Measurements from ENCODE around the gene PLXDC2. TPM values are rescaled to one million over a fixed set of nuclear protein-coding genes. Genes with fewer than 3 reads are reported as not detected.

The PLXDC2 gene
- total RNA-seq, 1 experiment from 2014 or later: 0.21 TPM

DNA sequence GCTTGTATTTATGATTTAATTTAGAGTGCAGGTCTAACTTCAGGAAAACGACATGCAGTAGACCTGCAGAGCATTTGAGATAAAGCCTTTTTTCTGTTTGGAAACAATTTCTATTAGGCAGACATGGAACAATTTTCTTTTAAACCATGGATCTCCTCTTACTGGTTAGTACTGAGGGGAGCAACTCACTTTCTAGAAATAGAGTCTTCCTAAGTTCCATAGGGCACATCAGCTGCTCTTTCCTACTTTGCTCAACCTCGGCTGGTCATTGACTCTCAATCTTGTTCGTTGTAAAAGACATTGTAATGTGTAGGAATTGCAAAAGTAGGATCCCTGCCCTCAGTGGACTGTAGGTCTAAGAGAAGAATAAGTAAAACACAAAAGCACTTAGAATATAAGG is 58.0 kb downstream of the PLXDC2 start:
- DNase-seq (ENCODE audit: low read depth, low spot score) (no peak), ATAC-seq (no peak)
- CTCF ChIA-PET: no interaction called here
- POLR2A ChIA-PET: no interaction called here
- no peaks in the 10 kb centered on the region for H3K9me3 ChIP-seq (ENCODE audit: control insufficient read depth, insufficient read depth, low read depth, low read length)
- no peaks in the 10 kb centered on the region for H3K4me1 ChIP-seq (ENCODE audit: control insufficient read depth, insufficient read depth, low read length)
- intact Hi-C loops (cut with micrococcal nuclease; ENCODE audit: unreplicated experiment): no loop called here
- in situ Hi-C loops (cut with HindIII; ENCODE audit: low pct_unique_long_range_greater_than_20kb, low sequenced_read_pairs): no loop called here
- H3K27me3 ChIP-seq (ENCODE audit: control insufficient read depth, insufficient read depth, low read length): no peaks in the 10 kb centered on the region
- no peak overlapping the region for H3K4me3 ChIP-seq (ENCODE audit: low read depth in 2 of 2, low read length in 2 of 2)
- BruUV-seq (replicated peaks): no TSS peak
- H3K36me3 ChIP-seq (ENCODE audit: control insufficient read depth, insufficient read depth, low read length): no peaks in the 10 kb centered on the region
- H3K27ac ChIP-seq (ENCODE audit: low read length): no peak overlapping the region
- no peak for TF ChIP-seq SIN3A (IDR thresholded peaks at IDR 0.05; ENCODE audit: borderline replicate concordance, insufficient read depth, low read depth, low read length)
- TF ChIP-seq POLR2AphosphoS5 (IDR thresholded peaks at IDR 0.05; ENCODE audit: low read depth, low read length): no peak
- TF ChIP-seq TCF7L2 (IDR thresholded peaks at IDR 0.05; ENCODE audit: low read depth, low read length): no peak
- TF ChIP-seq, protein P1, sequence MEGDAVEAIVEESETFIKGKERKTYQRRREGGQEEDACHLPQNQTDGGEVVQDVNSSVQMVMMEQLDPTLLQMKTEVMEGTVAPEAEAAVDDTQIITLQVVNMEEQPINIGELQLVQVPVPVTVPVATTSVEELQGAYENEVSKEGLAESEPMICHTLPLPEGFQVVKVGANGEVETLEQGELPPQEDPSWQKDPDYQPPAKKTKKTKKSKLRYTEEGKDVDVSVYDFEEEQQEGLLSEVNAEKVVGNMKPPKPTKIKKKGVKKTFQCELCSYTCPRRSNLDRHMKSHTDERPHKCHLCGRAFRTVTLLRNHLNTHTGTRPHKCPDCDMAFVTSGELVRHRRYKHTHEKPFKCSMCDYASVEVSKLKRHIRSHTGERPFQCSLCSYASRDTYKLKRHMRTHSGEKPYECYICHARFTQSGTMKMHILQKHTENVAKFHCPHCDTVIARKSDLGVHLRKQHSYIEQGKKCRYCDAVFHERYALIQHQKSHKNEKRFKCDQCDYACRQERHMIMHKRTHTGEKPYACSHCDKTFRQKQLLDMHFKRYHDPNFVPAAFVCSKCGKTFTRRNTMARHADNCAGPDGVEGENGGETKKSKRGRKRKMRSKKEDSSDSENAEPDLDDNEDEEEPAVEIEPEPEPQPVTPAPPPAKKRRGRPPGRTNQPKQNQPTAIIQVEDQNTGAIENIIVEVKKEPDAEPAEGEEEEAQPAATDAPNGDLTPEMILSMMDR (IDR thresholded peaks at IDR 0.05): no peak
- TF ChIP-seq, protein P2, sequence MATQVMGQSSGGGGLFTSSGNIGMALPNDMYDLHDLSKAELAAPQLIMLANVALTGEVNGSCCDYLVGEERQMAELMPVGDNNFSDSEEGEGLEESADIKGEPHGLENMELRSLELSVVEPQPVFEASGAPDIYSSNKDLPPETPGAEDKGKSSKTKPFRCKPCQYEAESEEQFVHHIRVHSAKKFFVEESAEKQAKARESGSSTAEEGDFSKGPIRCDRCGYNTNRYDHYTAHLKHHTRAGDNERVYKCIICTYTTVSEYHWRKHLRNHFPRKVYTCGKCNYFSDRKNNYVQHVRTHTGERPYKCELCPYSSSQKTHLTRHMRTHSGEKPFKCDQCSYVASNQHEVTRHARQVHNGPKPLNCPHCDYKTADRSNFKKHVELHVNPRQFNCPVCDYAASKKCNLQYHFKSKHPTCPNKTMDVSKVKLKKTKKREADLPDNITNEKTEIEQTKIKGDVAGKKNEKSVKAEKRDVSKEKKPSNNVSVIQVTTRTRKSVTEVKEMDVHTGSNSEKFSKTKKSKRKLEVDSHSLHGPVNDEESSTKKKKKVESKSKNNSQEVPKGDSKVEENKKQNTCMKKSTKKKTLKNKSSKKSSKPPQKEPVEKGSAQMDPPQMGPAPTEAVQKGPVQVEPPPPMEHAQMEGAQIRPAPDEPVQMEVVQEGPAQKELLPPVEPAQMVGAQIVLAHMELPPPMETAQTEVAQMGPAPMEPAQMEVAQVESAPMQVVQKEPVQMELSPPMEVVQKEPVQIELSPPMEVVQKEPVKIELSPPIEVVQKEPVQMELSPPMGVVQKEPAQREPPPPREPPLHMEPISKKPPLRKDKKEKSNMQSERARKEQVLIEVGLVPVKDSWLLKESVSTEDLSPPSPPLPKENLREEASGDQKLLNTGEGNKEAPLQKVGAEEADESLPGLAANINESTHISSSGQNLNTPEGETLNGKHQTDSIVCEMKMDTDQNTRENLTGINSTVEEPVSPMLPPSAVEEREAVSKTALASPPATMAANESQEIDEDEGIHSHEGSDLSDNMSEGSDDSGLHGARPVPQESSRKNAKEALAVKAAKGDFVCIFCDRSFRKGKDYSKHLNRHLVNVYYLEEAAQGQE (IDR thresholded peaks at IDR 0.05; ENCODE audit: insufficient read depth in 1 of 2, low read depth in 2 of 2, low read length in 1 of 2): no peak

DNA sequence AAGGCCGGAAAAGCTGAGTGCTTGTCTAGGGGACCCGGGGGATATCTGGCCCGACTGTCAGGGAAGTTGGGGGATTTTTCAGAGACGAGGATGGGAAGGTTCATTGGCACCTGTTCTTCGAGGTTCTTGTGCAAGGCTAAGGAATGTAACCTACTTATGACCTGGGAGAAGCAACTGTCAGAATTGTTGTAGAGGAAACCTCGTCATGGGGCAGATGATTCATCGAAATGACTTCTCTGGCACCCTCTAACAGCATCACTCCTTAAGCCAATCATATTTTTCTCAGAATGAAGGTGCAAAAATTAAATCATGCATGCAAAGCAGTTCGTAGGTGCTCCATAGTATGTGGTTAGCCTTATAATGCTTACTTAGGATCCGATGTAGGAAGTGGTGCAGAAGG is 58.6 kb downstream of the PLXDC2 start:
- no peak for DNase-seq (ENCODE audit: low read depth, low spot score)
- H3K9me3 ChIP-seq (ENCODE audit: control insufficient read depth, insufficient read depth, low read depth, low read length): no peaks in the 10 kb centered on the region
- TF ChIP-seq SIN3A (IDR thresholded peaks at IDR 0.05; ENCODE audit: borderline replicate concordance, insufficient read depth, low read depth, low read length) (no peak), TCF7L2 (IDR thresholded peaks at IDR 0.05; ENCODE audit: low read depth, low read length) (no peak), POLR2AphosphoS5 (IDR thresholded peaks at IDR 0.05; ENCODE audit: low read depth, low read length) (no peak)
- TF ChIP-seq, protein P1 (IDR thresholded peaks at IDR 0.05): no peak
- TF ChIP-seq, protein P2 (IDR thresholded peaks at IDR 0.05; ENCODE audit: insufficient read depth in 1 of 2, low read depth in 2 of 2, low read length in 1 of 2): no peak
- ChIA-PET POLR2A (no interaction called here), CTCF (no interaction called here)
- no peak for ATAC-seq
- no peaks in the 10 kb centered on the region for H3K4me1 ChIP-seq (ENCODE audit: control insufficient read depth, insufficient read depth, low read length)
- intact Hi-C loops (cut with micrococcal nuclease; ENCODE audit: unreplicated experiment) (no loop called here), in situ Hi-C loops (cut with HindIII; ENCODE audit: low pct_unique_long_range_greater_than_20kb, low sequenced_read_pairs) (no loop called here)
- no peaks in the 10 kb centered on the region for H3K27me3 ChIP-seq (ENCODE audit: control insufficient read depth, insufficient read depth, low read length)
- BruUV-seq (replicated peaks): no TSS peak
- no peaks in the 10 kb centered on the region for H3K36me3 ChIP-seq (ENCODE audit: control insufficient read depth, insufficient read depth, low read length)
- H3K4me3 ChIP-seq (ENCODE audit: low read depth in 2 of 2, low read length in 2 of 2): no peak overlapping the region
- H3K27ac ChIP-seq (ENCODE audit: low read length): no peak overlapping the region

Data from Panc1 (cell line).